Astrocyte of the spinal cord (primary cell): ENCODE data around the gene CHAC1.
"Not testable (repeated sequence)": the region's sequence is repeated elsewhere in the genome, so short reads cannot be mapped to it uniquely, and the experiment has no call there.

Source experiments
- DNase-seq: peaks from one replicate; pipeline ENCODE4 v3.0.0; 2011; ENCODE audit warnings: low read depth, low spot score
- H3K4me3 ChIP-seq: 2 replicates; pipeline ENCODE4 v1.5.1; 2011; ENCODE audit warnings: low read depth, mild to moderate bottlenecking, low read length, moderate library complexity
- in situ Hi-C: cut with HindIII; loops from 2 replicates; pipeline ENCODE4 v1.10.0; 2017; ENCODE audit warnings: low sequenced_read_pairs
- TF ChIP-seq, protein P1 (sequence below): IDR thresholded peaks from 2 replicates; pipeline ENCODE4 v1.5.1; 2012; ENCODE audit warnings: low read depth, mild to moderate bottlenecking, low read length, inconsistent platforms

CHAC1 gene

DNA sequence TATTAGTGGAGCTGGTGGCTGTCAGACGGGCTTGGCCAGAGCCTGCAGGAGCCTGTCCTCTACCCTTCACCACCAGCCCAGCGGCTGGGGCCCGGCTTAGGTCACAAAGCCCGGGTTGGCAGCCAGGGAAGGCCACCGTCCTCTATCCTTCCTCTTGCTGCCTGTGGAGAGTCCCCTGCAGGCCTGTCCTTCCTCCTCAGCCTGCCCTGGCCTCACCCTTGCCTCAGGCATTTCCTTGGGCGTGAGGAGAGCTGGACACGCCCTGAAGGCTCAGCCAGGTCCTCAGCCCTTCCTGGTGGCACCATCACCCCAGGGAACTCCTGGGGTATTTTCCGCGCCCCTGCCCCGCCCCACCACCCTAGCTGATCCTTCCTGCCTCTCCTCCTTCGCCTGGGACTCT lies 7.7 kb downstream of the CHAC1 start:
- in situ Hi-C loops: no loop called here
- TF ChIP-seq, protein P1, sequence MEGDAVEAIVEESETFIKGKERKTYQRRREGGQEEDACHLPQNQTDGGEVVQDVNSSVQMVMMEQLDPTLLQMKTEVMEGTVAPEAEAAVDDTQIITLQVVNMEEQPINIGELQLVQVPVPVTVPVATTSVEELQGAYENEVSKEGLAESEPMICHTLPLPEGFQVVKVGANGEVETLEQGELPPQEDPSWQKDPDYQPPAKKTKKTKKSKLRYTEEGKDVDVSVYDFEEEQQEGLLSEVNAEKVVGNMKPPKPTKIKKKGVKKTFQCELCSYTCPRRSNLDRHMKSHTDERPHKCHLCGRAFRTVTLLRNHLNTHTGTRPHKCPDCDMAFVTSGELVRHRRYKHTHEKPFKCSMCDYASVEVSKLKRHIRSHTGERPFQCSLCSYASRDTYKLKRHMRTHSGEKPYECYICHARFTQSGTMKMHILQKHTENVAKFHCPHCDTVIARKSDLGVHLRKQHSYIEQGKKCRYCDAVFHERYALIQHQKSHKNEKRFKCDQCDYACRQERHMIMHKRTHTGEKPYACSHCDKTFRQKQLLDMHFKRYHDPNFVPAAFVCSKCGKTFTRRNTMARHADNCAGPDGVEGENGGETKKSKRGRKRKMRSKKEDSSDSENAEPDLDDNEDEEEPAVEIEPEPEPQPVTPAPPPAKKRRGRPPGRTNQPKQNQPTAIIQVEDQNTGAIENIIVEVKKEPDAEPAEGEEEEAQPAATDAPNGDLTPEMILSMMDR: no peak
- H3K4me3 ChIP-seq: no peak overlapping the region
- no peak for DNase-seq

DNA sequence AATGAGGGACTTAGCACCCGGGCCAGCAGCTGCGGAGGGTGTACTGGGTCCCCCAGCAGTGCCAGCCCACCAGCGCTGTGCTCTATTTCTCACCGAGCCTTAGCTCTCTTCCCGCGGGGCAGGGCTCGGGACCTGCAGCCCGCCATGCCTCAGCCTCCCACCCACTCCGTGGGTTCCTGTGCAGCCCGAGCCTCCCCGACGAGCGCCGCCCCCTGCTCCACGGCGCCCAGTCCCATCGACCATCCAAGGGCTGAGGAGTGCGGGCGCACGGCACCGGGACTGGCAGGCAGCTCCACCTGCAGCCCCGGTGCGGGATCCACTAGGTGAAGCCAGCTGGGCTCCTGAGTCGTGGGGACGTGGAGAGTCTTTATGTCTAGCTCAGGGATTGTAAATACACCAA lies 8.5 kb downstream of the CHAC1 start:
- DNase-seq, in situ Hi-C loops, H3K4me3 ChIP-seq: not testable (repeated sequence)

DNA sequence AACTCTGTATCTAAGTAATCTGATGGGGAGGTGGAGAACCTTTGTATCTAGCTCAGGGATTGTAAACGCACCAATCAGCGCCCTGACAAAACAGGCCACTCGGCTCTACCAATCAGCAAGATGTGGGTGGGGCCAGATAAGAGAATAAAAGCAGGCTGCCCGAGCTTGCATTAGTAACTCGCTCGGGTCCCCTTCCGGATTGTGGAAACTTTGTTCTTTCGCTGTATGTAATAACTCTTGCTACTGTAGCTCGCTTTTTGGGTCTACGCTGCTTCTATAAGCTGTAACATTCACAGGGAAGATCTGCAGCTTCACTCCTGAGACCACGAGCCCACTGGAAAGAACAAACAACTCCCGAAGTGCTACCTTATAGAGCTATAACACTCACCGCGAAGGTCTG lies 9.0 kb downstream of the CHAC1 start:
- DNase-seq, in situ Hi-C loops, H3K4me3 ChIP-seq: not testable (repeated sequence)

DNA sequence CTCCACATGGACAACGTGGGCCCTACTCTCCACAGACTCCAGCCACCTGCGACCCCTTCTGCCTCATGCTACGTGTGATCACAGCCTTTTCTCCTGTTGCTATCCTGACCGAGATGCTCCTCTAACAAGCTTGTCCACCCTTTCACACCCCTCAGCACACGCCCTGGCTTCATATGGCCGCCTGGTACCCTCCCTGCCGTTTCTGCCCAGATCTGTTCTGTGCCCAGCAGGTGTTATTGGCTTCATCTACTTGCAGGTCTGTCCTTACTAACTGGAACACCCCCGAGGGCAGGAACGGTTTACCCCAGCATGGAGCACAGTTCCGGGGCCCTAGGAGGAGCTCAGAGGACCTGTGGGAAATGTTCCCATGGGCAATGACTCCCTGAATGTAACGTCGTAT lies 9.9 kb downstream of the CHAC1 start:
- in situ Hi-C loops: no loop called here
- TF ChIP-seq, protein P1: no peak
- H3K4me3 ChIP-seq: no peak overlapping the region
- DNase-seq: no peak

DNA sequence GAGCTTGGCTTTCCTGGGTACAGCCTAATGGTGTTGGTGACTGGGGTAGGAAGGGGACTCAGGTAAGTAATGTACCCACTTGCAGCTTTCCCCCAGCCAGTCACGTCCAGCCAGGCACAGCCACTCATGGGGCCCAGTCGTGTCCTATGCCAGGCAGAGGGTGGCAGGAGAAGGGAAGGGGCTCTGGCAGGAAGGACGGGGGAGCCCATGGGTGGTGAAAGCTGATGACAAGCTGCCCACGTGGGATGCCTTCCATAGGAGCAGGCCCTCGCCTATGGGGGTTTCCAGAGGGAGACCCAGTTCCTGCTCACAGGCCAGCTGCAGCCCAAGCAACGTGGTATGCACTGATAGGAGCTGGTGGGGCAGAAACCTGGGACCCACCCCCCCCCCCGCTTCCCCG lies 10.7 kb downstream of the CHAC1 start:
- TF ChIP-seq, protein P1: no peak
- no peak overlapping the region for H3K4me3 ChIP-seq
- no peak for DNase-seq
- in situ Hi-C loops: no loop called here

DNA sequence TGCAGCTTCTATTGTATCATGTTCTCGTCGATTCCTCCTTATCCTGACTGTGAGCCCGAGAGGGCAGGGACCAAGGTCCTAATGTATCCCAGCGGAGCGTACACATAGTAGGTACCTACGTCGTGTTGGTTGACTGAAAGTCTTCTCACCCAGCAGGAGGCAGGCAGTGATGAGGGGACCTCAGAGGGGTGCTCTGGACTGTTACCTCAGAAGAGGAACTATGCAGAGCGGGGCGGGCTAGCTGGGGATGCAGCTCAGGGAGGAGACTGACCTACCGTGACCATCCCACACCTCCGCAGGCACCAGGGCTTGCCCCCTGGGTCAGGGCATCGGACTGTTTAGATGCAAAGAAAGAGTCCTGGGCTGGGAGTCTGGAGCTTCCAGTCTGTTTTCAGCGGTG lies 11.4 kb downstream of the CHAC1 start:
- in situ Hi-C loops: no loop called here
- no peak overlapping the region for H3K4me3 ChIP-seq
- no peak for DNase-seq
- TF ChIP-seq, protein P1: no peak

DNA sequence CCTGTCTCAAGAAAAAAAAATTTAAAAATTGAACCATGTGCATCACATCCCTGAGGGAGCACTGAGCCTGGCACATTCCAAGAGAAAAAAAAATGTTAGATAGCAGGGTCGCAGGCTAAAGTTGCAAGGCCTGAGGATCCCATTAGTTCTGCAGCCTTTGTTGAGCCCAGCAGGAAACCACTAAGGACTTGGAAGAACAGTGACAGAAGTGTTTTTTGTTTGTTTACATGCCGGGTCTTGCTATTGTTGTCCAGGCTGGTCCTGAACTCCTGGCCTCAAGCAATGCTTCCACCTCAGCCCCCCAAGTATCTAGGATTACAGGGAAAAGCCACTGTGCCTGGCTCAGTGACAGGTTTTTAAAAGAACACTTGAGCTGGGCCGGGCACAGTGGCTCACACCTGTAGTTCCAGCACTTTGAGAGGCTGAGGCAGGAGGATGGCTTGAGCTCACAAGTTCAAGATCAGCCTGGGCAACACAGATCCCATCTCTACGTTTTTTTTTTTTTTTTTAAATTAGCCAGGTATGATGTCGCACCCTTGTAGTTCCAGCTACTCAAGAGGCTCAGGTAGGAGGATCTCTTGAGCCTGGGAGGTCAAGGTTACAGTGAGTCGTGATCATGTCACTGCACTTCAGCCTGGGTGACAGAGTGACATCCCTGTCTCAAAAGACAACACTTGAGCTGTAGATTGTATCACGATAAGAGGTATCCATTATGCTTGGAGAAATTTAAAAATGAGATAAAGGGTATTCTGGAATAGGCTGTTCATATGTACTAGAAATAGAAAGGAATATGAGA lies 15.2 kb downstream of the CHAC1 start:
- TF ChIP-seq, protein P1: no peak
- no peak for DNase-seq
- no peak overlapping the region for H3K4me3 ChIP-seq
- in situ Hi-C loops: no loop called here

DNA sequence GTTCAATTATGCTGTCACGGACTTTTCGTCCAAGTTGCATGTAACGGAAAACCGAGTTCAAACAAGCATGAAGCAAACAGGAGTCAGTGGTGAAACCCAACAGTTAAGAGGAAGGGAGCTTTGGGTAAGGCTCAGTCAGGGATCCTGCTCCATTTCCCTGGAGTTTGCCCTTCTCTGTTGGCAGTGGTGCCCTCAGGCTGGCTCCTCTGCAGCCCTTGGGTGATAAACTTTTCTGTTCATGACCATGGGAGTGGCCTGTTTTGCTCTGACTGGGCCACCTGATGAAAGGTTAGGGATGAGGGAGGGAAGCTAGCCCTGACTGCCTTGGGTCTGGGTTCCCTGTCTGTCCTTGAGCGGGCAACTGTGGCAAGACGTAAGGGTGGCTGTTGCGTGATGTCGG lies 16.1 kb downstream of the CHAC1 start:
- H3K4me3 ChIP-seq: no peak overlapping the region
- no peak for DNase-seq
- TF ChIP-seq, protein P1: no peak
- in situ Hi-C loops: no loop called here
